ENCODE data around the gene STOML3.

The STOML3 gene

GRCh38 chr13:38951525-38952313 lies 38.9 kb downstream of the STOML3 start:
- Histone ChIP-seq H3K4me3 (no peak overlapping the region), H3K27ac (no peak overlapping the region)
- no peak for TF ChIP-seq CTCF (IDR thresholded peaks at IDR 0.05)
- no peak for DNase-seq (ENCODE audit: low spot score)

- no peak for DNase-seq (ENCODE audit: low spot score)
- TF ChIP-seq CTCF (IDR thresholded peaks at IDR 0.05): no peak
- Histone ChIP-seq H3K27ac (no peak overlapping the region), H3K4me3 (no peak overlapping the region)
These were observed 39.6 kb downstream of the STOML3 start for GRCh38 chr13:38950987-38951386.

- TF ChIP-seq CTCF (IDR thresholded peaks at IDR 0.05): no peak
- Histone ChIP-seq H3K4me3 (no peak overlapping the region), H3K27ac (no peak overlapping the region)
- DNase-seq (ENCODE audit: low spot score): no peak
These were observed 43.6 kb downstream of the STOML3 start for GRCh38 chr13:38947054-38947453.

GRCh38 chr13:38944219-38944618 lies 46.4 kb downstream of the STOML3 start:
- no peak for DNase-seq (ENCODE audit: low spot score)
- no peak for TF ChIP-seq CTCF (IDR thresholded peaks at IDR 0.05)
- no peak overlapping the region for H3K27ac ChIP-seq
- no peak overlapping the region for H3K4me3 ChIP-seq

- no peak for DNase-seq (ENCODE audit: low spot score)
- Histone ChIP-seq H3K27ac (no peak overlapping the region), H3K4me3 (no peak overlapping the region)
- TF ChIP-seq CTCF (IDR thresholded peaks at IDR 0.05): no peak
These were observed 47.4 kb downstream of the STOML3 start for GRCh38 chr13:38943231-38943630.

- Histone ChIP-seq H3K4me3 (no peak overlapping the region), H3K27ac (no peak overlapping the region)
- TF ChIP-seq CTCF (IDR thresholded peaks at IDR 0.05): no peak
- no peak for DNase-seq (ENCODE audit: low spot score)
These were observed 49.2 kb downstream of the STOML3 start for GRCh38 chr13:38941353-38941945.

- no peak for TF ChIP-seq CTCF (IDR thresholded peaks at IDR 0.05)
- Histone ChIP-seq H3K27ac (no peak overlapping the region), H3K4me3 (no peak overlapping the region)
- no peak for DNase-seq (ENCODE audit: low spot score)
These were observed 56.8 kb downstream of the STOML3 start for GRCh38 chr13:38933786-38934185.

Data from coronary artery (tissue), 2 donors.